IMR-90 (cell line): ENCODE data around the gene PAX8. TPM values are rescaled to one million over a fixed set of nuclear protein-coding genes. Genes with fewer than 3 reads are reported as not detected.

Experiments used
- ATAC-seq: fragments of 200-7000 bp; cut with Tn5 transposase; 2 replicates; pipeline ENCODE4 v1.9.1; 2020; ENCODE audit warnings: low read depth, mild to moderate bottlenecking, moderate library complexity
- BruUV-seq: library from RNA; stranded (reverse); fragments of 400-500 nt; replicated peaks from 2 replicates; lab custom pipeline; 2021; lab: Mats Ljungman, UMichigan
- CTCF ChIA-PET: fragments of 300-600 bp; formaldehyde crosslinking; extraction: SDS; loops from one replicate; lab custom pipeline; 2021; ENCODE audit warnings: antibody characterized with exemption; lab: Yijun Ruan, JAX
- POLR2A ChIA-PET: fragments of 300-600 bp; sonication (Branson Sonifier 250); formaldehyde crosslinking; loops from one replicate; lab custom pipeline; 2022; ENCODE audit warnings: antibody characterized with exemption; ENCODE audit not compliant: unreplicated experiment; lab: Charles Lee
- DNase-seq: peaks from one replicate; pipeline ENCODE4 v3.0.0; 2013
- H2AFZ ChIP-seq: replicated peaks from 2 replicates; pipeline ENCODE3; 2013; ENCODE audit warnings: low read length, mild to moderate bottlenecking; ENCODE audit not compliant: poor library complexity
- H2AK5ac ChIP-seq: 2 replicates; pipeline ENCODE4 v1.6.1; 2013; ENCODE audit warnings: low read depth, low read length, inconsistent platforms
- H2AK9ac ChIP-seq: replicated peaks from 2 replicates; pipeline ENCODE3; 2013; ENCODE audit warnings: mild to moderate bottlenecking, low read depth, low read length, moderate library complexity; ENCODE audit not compliant: poor library complexity
- H2BK120ac ChIP-seq: 2 replicates; pipeline ENCODE4 v1.6.1; 2013; ENCODE audit warnings: low read depth, low read length, inconsistent platforms
- H2BK15ac ChIP-seq: 3 replicates; pipeline ENCODE4 v1.6.1; 2013; ENCODE audit warnings: low read depth, low read length, inconsistent platforms
- H2BK20ac ChIP-seq: 2 replicates; pipeline ENCODE4 v1.6.1; 2013; ENCODE audit warnings: low read depth, mild to moderate bottlenecking, inconsistent platforms, low read length, moderate library complexity
- H2BK5ac ChIP-seq: 2 replicates; pipeline ENCODE4 v1.6.1; 2013; ENCODE audit warnings: mild to moderate bottlenecking, low read depth, low read length, inconsistent platforms; ENCODE audit not compliant: poor library complexity, severe bottlenecking
- H3K14ac ChIP-seq: replicated peaks from 2 replicates; pipeline ENCODE4 v1.6.1; 2013; ENCODE audit warnings: low read depth, low read length, inconsistent platforms
- H3K18ac ChIP-seq: 2 replicates; pipeline ENCODE4 v1.6.1; 2013; ENCODE audit warnings: low read depth, low read length, control low read depth
- H3K23ac ChIP-seq: 2 replicates; pipeline ENCODE4 v1.6.1; 2013; ENCODE audit warnings: low read depth, low read length, inconsistent platforms
- H3K27ac ChIP-seq: 2 replicates; pipeline ENCODE4 v1.5.1; 2013; ENCODE audit warnings: mild to moderate bottlenecking, control low read depth, low read length; ENCODE audit not compliant: insufficient read depth
- H3K27me3 ChIP-seq: 2 replicates; pipeline ENCODE4 v1.6.1; 2013; ENCODE audit warnings: low read length; ENCODE audit not compliant: control insufficient read depth, insufficient read depth
- H3K36me3 ChIP-seq: 2 replicates; pipeline ENCODE4 v1.6.1; 2013; ENCODE audit warnings: low read length, mixed read lengths; ENCODE audit not compliant: control insufficient read depth, insufficient read depth
- H3K4ac ChIP-seq: 2 replicates; pipeline ENCODE4 v1.6.1; 2013; ENCODE audit warnings: low read depth, low read length, inconsistent platforms
- H3K4me1 ChIP-seq: 2 replicates; pipeline ENCODE4 v1.6.1; 2013; ENCODE audit warnings: low read length, mixed read lengths; ENCODE audit not compliant: control insufficient read depth, insufficient read depth
- H3K4me2 ChIP-seq: 2 replicates; pipeline ENCODE4 v1.6.1; 2013; ENCODE audit warnings: low read depth, mild to moderate bottlenecking, control low read depth, low read length, moderate library complexity
- H3K4me3 ChIP-seq: 2 replicates; pipeline ENCODE4 v1.5.1; 2013; ENCODE audit warnings: low read depth, mild to moderate bottlenecking, control low read depth, low read length, moderate library complexity; ENCODE audit not compliant: insufficient read depth
- H3K56ac ChIP-seq: 2 replicates; pipeline ENCODE4 v1.6.1; 2013; ENCODE audit warnings: low read length, inconsistent platforms; ENCODE audit not compliant: insufficient read depth; ENCODE audit errors: extremely low read depth
- H3K79me1 ChIP-seq, 2 experiments: 2 replicates each; pipeline ENCODE4 v1.6.1; 2013; ENCODE audit warnings: low read length in 2 of 2, inconsistent platforms in 1 of 2, low read depth in 1 of 2
- H3K9ac ChIP-seq: 2 replicates; pipeline ENCODE4 v1.6.1; 2013; ENCODE audit warnings: low read depth, low read length, control low read depth
- H3K9me1 ChIP-seq: 2 replicates; pipeline ENCODE4 v1.6.1; 2013; ENCODE audit warnings: low read length, inconsistent platforms; ENCODE audit not compliant: insufficient read depth
- H3K9me3 ChIP-seq: 2 replicates; pipeline ENCODE4 v1.6.1; 2013; ENCODE audit warnings: low read length; ENCODE audit not compliant: control insufficient read depth, insufficient read depth
- H4K20me1 ChIP-seq: 2 replicates; pipeline ENCODE4 v1.6.1; 2013; ENCODE audit warnings: low read length, inconsistent platforms; ENCODE audit not compliant: insufficient read depth
- H4K5ac ChIP-seq: 2 replicates; pipeline ENCODE4 v1.6.1; 2013; ENCODE audit warnings: mild to moderate bottlenecking, low read depth, low read length, control low read depth
- H4K8ac ChIP-seq, 2 experiments: 2 replicates each; pipeline ENCODE4 v1.6.1; 2013; ENCODE audit warnings: low read depth in 2 of 2, low read length in 2 of 2, control low read depth in 1 of 2, inconsistent platforms in 1 of 2
- H4K91ac ChIP-seq: 2 replicates; pipeline ENCODE4 v1.6.1; 2013; ENCODE audit warnings: low read depth, low read length, inconsistent platforms; ENCODE audit not compliant: insufficient read depth
- CEBPB ChIP-seq: IDR thresholded peaks from 2 replicates; pipeline ENCODE4 v1.6.1; 2012; ENCODE audit warnings: low read depth, low read length, improper control_type of control experiment
- ELK1 ChIP-seq: fragments of 150-350 bp; IDR thresholded peaks from 2 replicates; pipeline ENCODE4 v1.6.1; 2016; ENCODE audit warnings: low read depth, mild to moderate bottlenecking, low read length, moderate library complexity, borderline replicate concordance
- MXI1 ChIP-seq: IDR thresholded peaks from 2 replicates; pipeline ENCODE4 v1.6.1; 2012; ENCODE audit warnings: low read depth, mild to moderate bottlenecking, low read length, moderate library complexity, borderline replicate concordance
- RAD21 ChIP-seq: IDR thresholded peaks from 2 replicates; pipeline ENCODE4 v1.6.1; 2012; ENCODE audit warnings: low read length, improper control_type of control experiment
- RCOR1 ChIP-seq: IDR thresholded peaks from 2 replicates; pipeline ENCODE4 v1.6.1; 2012; ENCODE audit warnings: mild to moderate bottlenecking, low read length, improper control_type of control experiment; ENCODE audit not compliant: insufficient replicate concordance
- RFX5 ChIP-seq: IDR thresholded peaks from 2 replicates; pipeline ENCODE4 v1.8.0; 2012; ENCODE audit warnings: low read depth, mild to moderate bottlenecking, low read length, moderate library complexity
- WGBS, 2 experiments: methylation state at CpG; one replicate each; pipeline versions ENCODE4 v1.1.5 to v1.1.7; 2013; ENCODE audit warnings: missing lambda C conversion rate in 2 of 2; ENCODE audit not compliant: insufficient read length in 1 of 2; ENCODE audit errors: extremely low coverage in 2 of 2; 5-methylcytosine and 5-hydroxymethylcytosine counted together
- dilution Hi-C: fragments of 300-500 bp; cut with HindIII; formaldehyde crosslinking; loops from one replicate; pipeline ENCODE4 v1.14.3; 2018; ENCODE audit warnings: low sequenced_read_pairs; ENCODE audit not compliant: unreplicated experiment
- in situ Hi-C: fragments of 300-500 bp; cut with MboI; formaldehyde crosslinking; loops from 3 replicates; pipeline ENCODE4 v1.14.3; 2019; ENCODE audit warnings: low sequenced_read_pairs, inconsistent platforms, mixed read lengths
- intact Hi-C: fragments of 100-400 bp; cut with micrococcal nuclease; formaldehyde crosslinking; loops from 2 replicates; pipeline ENCODE4 v1.10.0; 2022
- polyA plus RNA-seq, 3 experiments: library from polyadenylated mRNA; depleted of rRNA; stranded (reverse); fragments of >200 nt; gene quantifications; 2 replicates each; pipeline ENCODE4 v1.2.3, GENCODE V29; 2012; ENCODE audit warnings: low replicate concordance in 1 of 3
- total RNA-seq: library from RNA; depleted of rRNA; stranded (reverse); fragments of >200 nt; gene quantifications from 2 replicates; pipeline ENCODE4 v1.2.3, GENCODE V29; 2012

The PAX8 gene
- total and polyA plus RNA-seq, 2 of the 4 experiments (the other 2 are of a cell fraction): 0.18 to 1.5 TPM

- Histone ChIP-seq H2AK5ac (no peak overlapping the region), H3K4me1 (0 out of 2 replicates have a peak, but pooled peaks cover 2% of the 10 kb centered on the region), H2AFZ (no peak overlapping the region), H4K5ac (no peak overlapping the region), H3K4me2 (no peak overlapping the region), H3K4ac (no peak overlapping the region), H3K27me3 (peaks cover 8% of the 10 kb centered on the region), H2BK120ac (no peak overlapping the region), H3K18ac (no peak overlapping the region), H3K36me3 (no peaks in the 10 kb centered on the region), H2BK15ac (no peak overlapping the region), H3K23ac (no peak overlapping the region), H3K14ac (no peak overlapping the region), H4K8ac (no peak overlapping the region), H3K4me3 (no peak overlapping the region), H2BK5ac (no peak overlapping the region), H3K56ac (no peak overlapping the region), H3K9me1 (no peaks in the 10 kb centered on the region), H4K20me1 (no peaks in the 10 kb centered on the region), H3K9me3 (no peaks in the 10 kb centered on the region), H4K91ac (no peak overlapping the region), H3K9ac (no peak overlapping the region), H2BK20ac (no peak overlapping the region), H3K79me1 (no peaks in the 10 kb centered on the region), H2AK9ac (no peak overlapping the region), H3K27ac (no peak overlapping the region)
- DNase-seq: no peak
- dilution Hi-C loops: no loop called here
- TF ChIP-seq ELK1 (no peak), RFX5 (no peak), MXI1 (no peak), RAD21 (no peak), RCOR1 (no peak), CEBPB (no peak)
- ChIA-PET CTCF (no interaction called here), POLR2A (no interaction called here)
- in situ Hi-C loops: no loop called here
- intact Hi-C loops: no loop called here
- ATAC-seq: no peak
- 77% methylated on average over 2 of the region's 8 CpGs; no CpG with 5 or more reads in 1 of the 2 experiments for WGBS, 2 experiments
- BruUV-seq: no TSS peak
Measured at GRCh38 chr2:113218283-113219091, 60.2 kb downstream of the PAX8 start.
